ENCODE results near the gene MYO15B. TPM values are rescaled to one million over a fixed set of nuclear protein-coding genes. Genes with fewer than 3 reads are reported as not detected.

Gene MYO15B
- polyA plus RNA-seq, 2 donors: 27.8 to 89.5 TPM

DNA sequence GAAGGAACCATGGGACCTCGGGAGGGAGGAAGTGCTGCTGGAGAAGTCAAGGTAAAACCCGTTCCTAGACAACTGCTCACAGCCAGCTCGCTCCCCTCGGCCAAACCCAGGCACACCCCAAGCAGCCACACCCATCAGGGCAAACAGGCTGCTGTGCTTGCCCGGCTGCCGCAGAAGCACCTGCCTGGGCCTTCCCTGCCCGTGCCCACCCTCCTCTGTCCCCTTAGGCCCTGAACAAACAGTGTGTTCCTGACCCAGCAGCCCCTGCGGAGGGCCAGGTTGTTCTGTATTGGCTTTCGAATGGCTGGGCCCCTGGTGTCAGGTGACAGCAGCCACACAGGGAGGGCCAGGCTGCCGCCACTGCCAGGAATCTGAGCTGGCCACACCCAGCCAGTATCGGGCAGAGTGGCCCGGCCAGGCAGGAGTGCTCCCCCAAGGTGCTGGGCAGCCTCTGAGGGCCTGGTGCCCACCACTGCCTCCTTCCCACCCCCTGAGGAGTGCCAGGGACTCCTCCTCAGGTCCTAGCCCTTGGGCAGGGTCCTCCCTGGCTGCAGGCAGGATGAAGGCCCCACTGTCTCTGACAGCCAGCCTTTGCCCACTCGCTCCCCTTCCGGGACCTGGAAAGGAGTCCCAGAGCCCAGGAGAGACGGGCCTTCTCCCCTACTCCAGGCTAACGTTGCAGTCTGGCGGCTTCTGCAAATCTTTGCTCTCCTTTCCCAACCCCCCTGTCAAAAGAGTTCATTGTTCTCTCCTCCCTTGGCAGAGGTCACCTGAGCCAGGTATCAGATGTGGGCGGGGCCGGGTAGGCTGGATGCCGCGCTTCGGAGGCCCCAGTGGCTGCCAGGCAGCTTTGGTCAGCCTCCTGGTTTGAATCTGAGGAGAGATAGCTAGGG is 38.1 kb upstream of the MYO15B start:
- no peak overlapping the region for H3K4me3 ChIP-seq (ENCODE audit: low read depth in 1 of 2, low read length in 2 of 2)
- no peaks in the 10 kb centered on the region for H3K9me3 ChIP-seq (ENCODE audit: control insufficient read depth in 2 of 2, insufficient read depth in 1 of 2, low read depth in 1 of 2, low read length in 1 of 2)
- peaks cover 0 to 17% of the 10 kb centered on the region in 2 donors for H3K4me1 ChIP-seq (ENCODE audit: control insufficient read depth in 2 of 2, insufficient read depth in 2 of 2, low read length in 1 of 2)
- peak overlapping the region; percentile 98 for H3K27ac ChIP-seq (ENCODE audit: low read depth in 2 of 2, low read length in 1 of 2)
- H3K36me3 ChIP-seq (ENCODE audit: control insufficient read depth in 2 of 2, insufficient read depth in 2 of 2, low read length in 1 of 2): no peaks in the 10 kb centered on the region
- H3K27me3 ChIP-seq (ENCODE audit: control insufficient read depth in 1 of 2, insufficient read depth in 2 of 2, low read length in 2 of 2): no peaks in the 10 kb centered on the region
- 42 to 45% methylated on average over 21 to 22 of the region's 22 CpGs for WGBS, 2 donors

- no peak overlapping the region for H3K4me3 ChIP-seq (ENCODE audit: low read depth in 1 of 2, low read length in 2 of 2)
- H3K4me1 ChIP-seq (ENCODE audit: control insufficient read depth in 2 of 2, insufficient read depth in 2 of 2, low read length in 1 of 2): peaks cover 0 to 17% of the 10 kb centered on the region in 2 donors
- no peaks in the 10 kb centered on the region for H3K9me3 ChIP-seq (ENCODE audit: control insufficient read depth in 2 of 2, insufficient read depth in 1 of 2, low read depth in 1 of 2, low read length in 1 of 2)
- no peaks in the 10 kb centered on the region for H3K27me3 ChIP-seq (ENCODE audit: control insufficient read depth in 1 of 2, insufficient read depth in 2 of 2, low read length in 2 of 2)
- peak overlapping the region; percentile 98 for H3K27ac ChIP-seq (ENCODE audit: low read depth in 2 of 2, low read length in 1 of 2)
- WGBS, 2 donors: 56 to 62% methylated on average over 4 of the region's 4 CpGs
- no peaks in the 10 kb centered on the region for H3K36me3 ChIP-seq (ENCODE audit: control insufficient read depth in 2 of 2, insufficient read depth in 2 of 2, low read length in 1 of 2)
Measured at GRCh38 chr17:75550139-75550465, 37.5 kb upstream of the MYO15B start.

DNA sequence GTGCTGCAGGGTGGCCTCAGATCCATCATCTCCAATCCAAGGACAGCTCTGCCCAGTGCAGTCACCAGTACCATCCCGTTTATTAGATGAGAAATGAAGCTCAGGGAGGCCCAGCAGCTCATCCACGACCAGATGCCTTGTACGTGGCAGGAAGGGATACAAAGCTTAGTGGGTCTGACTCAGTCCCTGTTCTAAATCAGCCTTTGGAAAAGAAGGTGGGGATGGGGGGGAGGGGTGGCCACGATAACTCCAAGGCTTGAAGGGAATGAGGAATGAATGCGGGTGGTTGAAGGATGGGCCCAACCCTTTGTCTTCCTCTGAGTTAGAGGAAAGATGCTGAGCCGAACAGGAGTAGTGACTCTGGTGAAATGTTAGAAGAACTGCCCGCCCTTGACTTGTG is 36.3 kb upstream of the MYO15B start:
- 80 to 83% methylated on average over 7 of the region's 7 CpGs for WGBS, 2 donors
- Histone ChIP-seq H3K4me3 (ENCODE audit: low read depth in 1 of 2, low read length in 2 of 2) (no peak overlapping the region), H3K4me1 (ENCODE audit: control insufficient read depth in 2 of 2, insufficient read depth in 2 of 2, low read length in 1 of 2) (peaks cover 0 to 16% of the 10 kb centered on the region in 2 donors), H3K27ac (ENCODE audit: low read depth in 2 of 2, low read length in 1 of 2) (peak overlapping the region in 1 of 2 donors; percentile 98), H3K27me3 (ENCODE audit: control insufficient read depth in 1 of 2, insufficient read depth in 2 of 2, low read length in 2 of 2) (no peaks in the 10 kb centered on the region), H3K36me3 (ENCODE audit: control insufficient read depth in 2 of 2, insufficient read depth in 2 of 2, low read length in 1 of 2) (no peaks in the 10 kb centered on the region), H3K9me3 (ENCODE audit: control insufficient read depth in 2 of 2, insufficient read depth in 1 of 2, low read depth in 1 of 2, low read length in 1 of 2) (no peaks in the 10 kb centered on the region)

- 81 to 86% methylated on average over 14 of the region's 14 CpGs for WGBS, 2 donors
Measured at GRCh38 chr17:75552425-75553294, 34.9 kb upstream of the MYO15B start.

GRCh38 chr17:75553295-75554110 is 34.1 kb upstream of the MYO15B start:
- 86 to 87% methylated on average over 8 of the region's 8 CpGs for WGBS, 2 donors
- Histone ChIP-seq H3K27me3 (ENCODE audit: control insufficient read depth in 1 of 2, insufficient read depth in 2 of 2, low read length in 2 of 2) (no peaks in the 10 kb centered on the region), H3K9me3 (ENCODE audit: control insufficient read depth in 2 of 2, insufficient read depth in 1 of 2, low read depth in 1 of 2, low read length in 1 of 2) (no peaks in the 10 kb centered on the region), H3K27ac (ENCODE audit: low read depth in 2 of 2, low read length in 1 of 2) (no peak overlapping the region), H3K4me3 (ENCODE audit: low read depth in 1 of 2, low read length in 2 of 2) (no peak overlapping the region), H3K4me1 (ENCODE audit: control insufficient read depth in 2 of 2, insufficient read depth in 2 of 2, low read length in 1 of 2) (peaks cover 0 to 7% of the 10 kb centered on the region in 2 donors), H3K36me3 (ENCODE audit: control insufficient read depth in 2 of 2, insufficient read depth in 2 of 2, low read length in 1 of 2) (peaks cover 0 to 5% of the 10 kb centered on the region in 2 donors)

More at GRCh38 chr17:75552425-75553294, 34.9 kb upstream of the MYO15B start:
- H3K4me1 ChIP-seq (ENCODE audit: control insufficient read depth in 2 of 2, insufficient read depth in 2 of 2, low read length in 1 of 2): peaks cover 0 to 7% of the 10 kb centered on the region in 2 donors
- H3K27me3 ChIP-seq (ENCODE audit: control insufficient read depth in 1 of 2, insufficient read depth in 2 of 2, low read length in 2 of 2): no peaks in the 10 kb centered on the region
- H3K27ac ChIP-seq (ENCODE audit: low read depth in 2 of 2, low read length in 1 of 2): no peak overlapping the region
- no peaks in the 10 kb centered on the region for H3K9me3 ChIP-seq (ENCODE audit: control insufficient read depth in 2 of 2, insufficient read depth in 1 of 2, low read depth in 1 of 2, low read length in 1 of 2)
- H3K4me3 ChIP-seq (ENCODE audit: low read depth in 1 of 2, low read length in 2 of 2): no peak overlapping the region
- H3K36me3 ChIP-seq (ENCODE audit: control insufficient read depth in 2 of 2, insufficient read depth in 2 of 2, low read length in 1 of 2): no peaks in the 10 kb centered on the region

DNA sequence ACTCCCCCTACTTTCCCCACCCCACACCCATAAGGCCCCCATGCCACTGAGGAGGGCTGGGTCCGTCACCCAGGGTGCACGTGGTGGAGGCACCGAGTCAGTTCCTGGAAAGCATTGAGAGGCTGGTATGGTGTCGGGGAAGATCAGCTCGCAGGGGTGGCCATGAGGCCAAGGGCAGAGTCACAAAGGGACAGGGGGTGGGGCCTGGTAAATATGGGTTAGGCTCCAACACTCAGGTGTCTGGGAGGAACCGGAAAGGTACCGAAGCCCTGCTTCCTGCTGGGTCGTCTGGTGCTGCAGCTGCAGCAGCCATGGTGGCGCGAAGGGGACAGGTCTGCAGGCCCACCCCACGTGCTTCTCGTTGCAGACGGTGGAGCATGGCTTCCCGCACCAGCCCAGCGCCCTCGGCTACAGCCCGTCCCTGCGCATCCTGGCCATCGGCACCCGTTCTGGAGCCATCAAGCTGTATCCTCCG is 31.9 kb upstream of the MYO15B start:
- no peaks in the 10 kb centered on the region for H3K27me3 ChIP-seq (ENCODE audit: control insufficient read depth in 1 of 2, insufficient read depth in 2 of 2, low read length in 2 of 2)
- H3K27ac ChIP-seq (ENCODE audit: low read depth in 2 of 2, low read length in 1 of 2): no peak overlapping the region
- H3K4me1 ChIP-seq (ENCODE audit: control insufficient read depth in 2 of 2, insufficient read depth in 2 of 2, low read length in 1 of 2): no peaks in the 10 kb centered on the region
- peaks cover 0 to 14% of the 10 kb centered on the region in 2 donors for H3K36me3 ChIP-seq (ENCODE audit: control insufficient read depth in 2 of 2, insufficient read depth in 2 of 2, low read length in 1 of 2)
- no peaks in the 10 kb centered on the region for H3K9me3 ChIP-seq (ENCODE audit: control insufficient read depth in 2 of 2, insufficient read depth in 1 of 2, low read depth in 1 of 2, low read length in 1 of 2)
- WGBS, 2 donors: 84 to 95% methylated on average over 21 of the region's 21 CpGs
- no peak overlapping the region for H3K4me3 ChIP-seq (ENCODE audit: low read depth in 1 of 2, low read length in 2 of 2)

- H3K4me1 ChIP-seq (ENCODE audit: control insufficient read depth in 2 of 2, insufficient read depth in 2 of 2, low read length in 1 of 2): no peaks in the 10 kb centered on the region
- no peaks in the 10 kb centered on the region for H3K9me3 ChIP-seq (ENCODE audit: control insufficient read depth in 2 of 2, insufficient read depth in 1 of 2, low read depth in 1 of 2, low read length in 1 of 2)
- H3K27me3 ChIP-seq (ENCODE audit: control insufficient read depth in 1 of 2, insufficient read depth in 2 of 2, low read length in 2 of 2): no peaks in the 10 kb centered on the region
- H3K36me3 ChIP-seq (ENCODE audit: control insufficient read depth in 2 of 2, insufficient read depth in 2 of 2, low read length in 1 of 2): peaks cover 0 to 17% of the 10 kb centered on the region in 2 donors
- H3K4me3 ChIP-seq (ENCODE audit: low read depth in 1 of 2, low read length in 2 of 2): no peak overlapping the region
- no peak overlapping the region for H3K27ac ChIP-seq (ENCODE audit: low read depth in 2 of 2, low read length in 1 of 2)
- 56 to 62% methylated on average over 15 of the region's 15 CpGs for WGBS, 2 donors
Measured at GRCh38 chr17:75557075-75557851, 30.3 kb upstream of the MYO15B start.

- Histone ChIP-seq H3K36me3 (ENCODE audit: control insufficient read depth in 2 of 2, insufficient read depth in 2 of 2, low read length in 1 of 2) (peaks cover 0 to 22% of the 10 kb centered on the region in 2 donors), H3K4me3 (ENCODE audit: low read depth in 1 of 2, low read length in 2 of 2) (no peak overlapping the region), H3K27me3 (ENCODE audit: control insufficient read depth in 1 of 2, insufficient read depth in 2 of 2, low read length in 2 of 2) (no peaks in the 10 kb centered on the region), H3K4me1 (ENCODE audit: control insufficient read depth in 2 of 2, insufficient read depth in 2 of 2, low read length in 1 of 2) (no peaks in the 10 kb centered on the region), H3K9me3 (ENCODE audit: control insufficient read depth in 2 of 2, insufficient read depth in 1 of 2, low read depth in 1 of 2, low read length in 1 of 2) (no peaks in the 10 kb centered on the region), H3K27ac (ENCODE audit: low read depth in 2 of 2, low read length in 1 of 2) (no peak overlapping the region)
- WGBS, 2 donors: 68 to 87% methylated on average over 18 of the region's 18 CpGs
Measured at GRCh38 chr17:75557852-75558665, 29.5 kb upstream of the MYO15B start.

All from esophagus (tissue), 2 donors.